ENCODE data around the gene LEMD3. TPM values are rescaled to one million over a fixed set of nuclear protein-coding genes. Genes with fewer than 3 reads are reported as not detected.

LEMD3 gene
- total and polyA plus RNA-seq, 2 experiments from 2014 or later, result 15.4 to 56.7 TPM

GRCh38 chr12:65263777-65264176 is 94.4 kb downstream of the LEMD3 start:
- peaks cover 3% of the 10 kb centered on the region; the same call in 2 of the 3 replicates for H3K4me1 Mint-ChIP-seq
- no peak overlapping the region for H2AFZ ChIP-seq
- no peaks in the 10 kb centered on the region for H3K27me3 ChIP-seq (ENCODE audit: insufficient read depth)
- no peaks in the 10 kb centered on the region for H3K36me3 Mint-ChIP-seq (ENCODE audit: low read depth)
- H3K4me1 ChIP-seq (ENCODE audit: insufficient read depth), result no peaks in the 10 kb centered on the region
- no peak overlapping the region for H3K27ac Mint-ChIP-seq
- H3K79me2 ChIP-seq (replicated peaks; ENCODE audit: insufficient read depth), result no peaks in the 10 kb centered on the region
- H3K27ac ChIP-seq (ENCODE audit: low read depth), result no peak overlapping the region
- ATAC-seq (no peak), DNase-seq (ENCODE audit: low spot score) (no peak)
- no peaks in the 10 kb centered on the region for H4K20me1 ChIP-seq (replicated peaks; ENCODE audit: insufficient read depth)
- H3K4me3 ChIP-seq, result no peak overlapping the region
- no peaks in the 10 kb centered on the region for H3K36me3 ChIP-seq (ENCODE audit: insufficient read depth)
- H3K9me3 Mint-ChIP-seq, result no peaks in the 10 kb centered on the region
- H3K4me3 Mint-ChIP-seq, result no peak overlapping the region
- TF ChIP-seq ZNF331 (CRISPR knock-in tag; IDR thresholded peaks at IDR 0.05; ENCODE audit: low read depth) (no peak), ZNF462 (CRISPR knock-in tag; IDR thresholded peaks at IDR 0.05) (no peak), NANOG (IDR thresholded peaks at IDR 0.05; ENCODE audit: borderline replicate concordance) (no peak)
- H3K9me2 ChIP-seq (ENCODE audit: insufficient read depth), result no peaks in the 10 kb centered on the region
- H3F3A ChIP-seq (replicated peaks; ENCODE audit: low read depth), result no peaks in the 10 kb centered on the region
- H3K27me3 Mint-ChIP-seq (ENCODE audit: insufficient read depth, low read depth, poor library complexity), result no peaks in the 10 kb centered on the region
- H3K4me2 ChIP-seq, result no peak overlapping the region

GRCh38 chr12:65266408-65266807 is 97.0 kb downstream of the LEMD3 start:
- Mint-ChIP-seq H3K36me3 (ENCODE audit: low read depth) (no peaks in the 10 kb centered on the region), H3K27me3 (ENCODE audit: insufficient read depth, low read depth, poor library complexity) (no peaks in the 10 kb centered on the region), H3K27ac (no peak overlapping the region), H3K4me3 (no peak overlapping the region), H3K4me1 (no peaks in the 10 kb centered on the region), H3K9me3 (no peaks in the 10 kb centered on the region)
- no peak overlapping the region for H3K4me3 ChIP-seq
- no peak for ATAC-seq
- no peaks in the 10 kb centered on the region for H3K79me2 ChIP-seq (replicated peaks; ENCODE audit: insufficient read depth)
- H3K4me2 ChIP-seq, result no peak overlapping the region
- H2AFZ ChIP-seq, result no peak overlapping the region
- no peaks in the 10 kb centered on the region for H3K9me2 ChIP-seq (ENCODE audit: insufficient read depth)
- H3F3A ChIP-seq (replicated peaks; ENCODE audit: low read depth), result no peaks in the 10 kb centered on the region
- no peak for DNase-seq (ENCODE audit: low spot score)
- H3K27ac ChIP-seq (ENCODE audit: low read depth), result no peak overlapping the region
- no peaks in the 10 kb centered on the region for H3K27me3 ChIP-seq (ENCODE audit: insufficient read depth)
- H3K36me3 ChIP-seq (ENCODE audit: insufficient read depth), result no peaks in the 10 kb centered on the region
- no peaks in the 10 kb centered on the region for H4K20me1 ChIP-seq (replicated peaks; ENCODE audit: insufficient read depth)
- no peaks in the 10 kb centered on the region for H3K4me1 ChIP-seq (ENCODE audit: insufficient read depth)
- TF ChIP-seq ETS1 (IDR thresholded peaks at IDR 0.05) (no peak), ZNF331 (CRISPR knock-in tag; IDR thresholded peaks at IDR 0.05; ENCODE audit: low read depth) (no peak), REST (IDR thresholded peaks at IDR 0.05; ENCODE audit: unreplicated experiment) (no peak)
